Panc1 (cell line): ENCODE results near the gene UBAC2. TPM values are rescaled to one million over a fixed set of nuclear protein-coding genes. Genes with fewer than 3 reads are reported as not detected.

ENCODE experiments used
- ATAC-seq: fragments of 200-7000 bp; cut with Tn5 transposase; 2 replicates; pipeline ENCODE4 v1.9.1; 2020; ENCODE audit warnings: mild to moderate bottlenecking, moderate library complexity
- BruUV-seq: library from RNA; stranded (reverse); fragments of 400-500 nt; replicated peaks from 2 replicates; lab custom pipeline; 2021; lab: Mats Ljungman, UMichigan
- CTCF ChIA-PET: fragments of 300-600 bp; sonication (Branson Sonifier 250); formaldehyde crosslinking; loops from one replicate; lab custom pipeline; 2022; ENCODE audit warnings: antibody characterized with exemption; lab: Charles Lee
- POLR2A ChIA-PET: fragments of 300-600 bp; sonication (Branson Sonifier 250); formaldehyde crosslinking; loops from one replicate; lab custom pipeline; 2022; ENCODE audit warnings: antibody characterized with exemption; lab: Charles Lee
- DNase-seq: peaks from one replicate; pipeline ENCODE4 v3.0.0-alpha.2; 2010; ENCODE audit warnings: low read depth, low spot score
- H3K27ac ChIP-seq: 2 replicates; pipeline ENCODE4 v1.5.1; 2011; ENCODE audit warnings: mild to moderate bottlenecking, low read length, inconsistent platforms
- H3K27me3 ChIP-seq: fragments of 200-500 bp; sonication (Bioruptor generic); 2 replicates; pipeline ENCODE4 v1.6.0; 2014; ENCODE audit warnings: low read length, inconsistent platforms; ENCODE audit not compliant: control insufficient read depth, insufficient read depth
- H3K36me3 ChIP-seq: fragments of 200-500 bp; sonication (Bioruptor generic); 2 replicates; pipeline ENCODE4 v1.5.1; 2014; ENCODE audit warnings: inconsistent platforms, mild to moderate bottlenecking, low read length, moderate library complexity; ENCODE audit not compliant: control insufficient read depth, insufficient read depth
- H3K4me1 ChIP-seq: 2 replicates; pipeline ENCODE4 v1.5.1; 2011; ENCODE audit warnings: inconsistent platforms, mild to moderate bottlenecking, low read length, moderate library complexity; ENCODE audit not compliant: control insufficient read depth, insufficient read depth
- H3K4me3 ChIP-seq, 2 experiments: 2 replicates each; pipeline ENCODE4 v1.5.1; 2011 to 2012; ENCODE audit warnings: low read depth in 2 of 2, low read length in 2 of 2, mild to moderate bottlenecking in 2 of 2, inconsistent platforms in 1 of 2, moderate library complexity in 1 of 2
- H3K9me3 ChIP-seq: fragments of 200-500 bp; sonication (Bioruptor generic); 2 replicates; pipeline ENCODE4 v1.5.1; 2014; ENCODE audit warnings: low read depth, mild to moderate bottlenecking, inconsistent platforms, low read length, moderate library complexity; ENCODE audit not compliant: control insufficient read depth, insufficient read depth
- POLR2AphosphoS5 ChIP-seq: IDR thresholded peaks from 2 replicates; pipeline ENCODE4 v1.6.1; 2012; ENCODE audit warnings: mild to moderate bottlenecking, low read depth, low read length, moderate library complexity
- REST ChIP-seq, 2 experiments: IDR thresholded peaks; 2 replicates each; pipeline ENCODE4 v1.6.1; 2011 to 2012; ENCODE audit warnings: low read depth in 2 of 2, control low read depth in 1 of 2, low read length in 1 of 2, mild to moderate bottlenecking in 1 of 2, moderate library complexity in 1 of 2; ENCODE audit not compliant: insufficient read depth in 1 of 2
- SIN3A ChIP-seq: IDR thresholded peaks from 2 replicates; pipeline ENCODE4 v1.6.1; 2012; ENCODE audit warnings: low read depth, mild to moderate bottlenecking, low read length, moderate library complexity, borderline replicate concordance; ENCODE audit not compliant: insufficient read depth
- TCF7L2 ChIP-seq: IDR thresholded peaks from 2 replicates; pipeline ENCODE4 v1.6.1; 2011; ENCODE audit warnings: mild to moderate bottlenecking, low read depth, low read length, inconsistent platforms
- in situ Hi-C: cut with HindIII; loops from 2 replicates; pipeline ENCODE4 v1.10.0; 2016; ENCODE audit warnings: low sequenced_read_pairs, low pct_unique_long_range_greater_than_20kb
- intact Hi-C: fragments of 100-400 bp; cut with micrococcal nuclease; formaldehyde crosslinking; loops from one replicate; pipeline ENCODE4 v1.10.0; 2022; ENCODE audit not compliant: unreplicated experiment
- total RNA-seq: library from RNA; stranded (reverse); gene quantifications from one replicate; pipeline ENCODE4 v1.2.1, GENCODE V29; 2021; ENCODE audit not compliant: unreplicated experiment
- TF ChIP-seq, protein P1 (sequence below): fragments of 450-650 bp; IDR thresholded peaks from 2 replicates; pipeline ENCODE4 v1.5.1; 2017; ENCODE audit warnings: mild to moderate bottlenecking

The UBAC2 gene
- total RNA-seq, 1 experiment from 2014 or later: 40.8 TPM

- POLR2A ChIA-PET: no interaction called here
- no peak for ATAC-seq
- in situ Hi-C loops: no loop called here
Measured at GRCh38 chr13:99334221-99334620, 133.6 kb downstream of the UBAC2 start.

GRCh38 chr13:99335087-99335486 lies 134.4 kb downstream of the UBAC2 start:
- ChIA-PET POLR2A (no interaction called here), CTCF (no interaction called here)
- no peaks in the 10 kb centered on the region for H3K27me3 ChIP-seq
- DNase-seq (no peak), ATAC-seq (no peak)
- intact Hi-C loops: no loop called here
- no peaks in the 10 kb centered on the region for H3K9me3 ChIP-seq
- H3K36me3 ChIP-seq: no peaks in the 10 kb centered on the region
- BruUV-seq: no TSS peak
- H3K27ac ChIP-seq: no peak overlapping the region
- TF ChIP-seq POLR2AphosphoS5 (no peak), TCF7L2 (no peak), REST (IDR thresholded peaks at IDR 0.05; ENCODE audit: insufficient read depth in 1 of 2, low read depth in 2 of 2, low read length in 1 of 2) (no peak), SIN3A (no peak)
- TF ChIP-seq, protein P1, sequence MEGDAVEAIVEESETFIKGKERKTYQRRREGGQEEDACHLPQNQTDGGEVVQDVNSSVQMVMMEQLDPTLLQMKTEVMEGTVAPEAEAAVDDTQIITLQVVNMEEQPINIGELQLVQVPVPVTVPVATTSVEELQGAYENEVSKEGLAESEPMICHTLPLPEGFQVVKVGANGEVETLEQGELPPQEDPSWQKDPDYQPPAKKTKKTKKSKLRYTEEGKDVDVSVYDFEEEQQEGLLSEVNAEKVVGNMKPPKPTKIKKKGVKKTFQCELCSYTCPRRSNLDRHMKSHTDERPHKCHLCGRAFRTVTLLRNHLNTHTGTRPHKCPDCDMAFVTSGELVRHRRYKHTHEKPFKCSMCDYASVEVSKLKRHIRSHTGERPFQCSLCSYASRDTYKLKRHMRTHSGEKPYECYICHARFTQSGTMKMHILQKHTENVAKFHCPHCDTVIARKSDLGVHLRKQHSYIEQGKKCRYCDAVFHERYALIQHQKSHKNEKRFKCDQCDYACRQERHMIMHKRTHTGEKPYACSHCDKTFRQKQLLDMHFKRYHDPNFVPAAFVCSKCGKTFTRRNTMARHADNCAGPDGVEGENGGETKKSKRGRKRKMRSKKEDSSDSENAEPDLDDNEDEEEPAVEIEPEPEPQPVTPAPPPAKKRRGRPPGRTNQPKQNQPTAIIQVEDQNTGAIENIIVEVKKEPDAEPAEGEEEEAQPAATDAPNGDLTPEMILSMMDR: no peak
- in situ Hi-C loops: no loop called here
- H3K4me1 ChIP-seq: no peaks in the 10 kb centered on the region
- H3K4me3 ChIP-seq: no peak overlapping the region

More at GRCh38 chr13:99334221-99334620, 133.6 kb downstream of the UBAC2 start:
- Histone ChIP-seq H3K27me3 (no peaks in the 10 kb centered on the region), H3K4me1 (no peaks in the 10 kb centered on the region), H3K36me3 (no peaks in the 10 kb centered on the region), H3K9me3 (no peaks in the 10 kb centered on the region), H3K4me3 (no peak overlapping the region), H3K27ac (no peak overlapping the region)
- intact Hi-C loops: no loop called here
- no peak for DNase-seq
- TF ChIP-seq SIN3A (no peak), POLR2AphosphoS5 (no peak), REST (IDR thresholded peaks at IDR 0.05; ENCODE audit: insufficient read depth in 1 of 2, low read depth in 2 of 2, low read length in 1 of 2) (no peak), TCF7L2 (no peak)
- TF ChIP-seq, protein P1: no peak
- BruUV-seq: no TSS peak
- CTCF ChIA-PET: no interaction called here
